GM12801 (cell line): ENCODE measurements around the gene NAT9.

Experiments used
- CTCF ChIP-seq: IDR thresholded peaks from one replicate; pipeline ENCODE4 v1.5.1; 2011; ENCODE audit warnings: control low read depth; ENCODE audit not compliant: insufficient read length; ENCODE audit errors: extremely low read depth

The NAT9 gene

GRCh38 chr17:74746376-74746775 lies 29.8 kb downstream of the NAT9 start:
- TF ChIP-seq CTCF, result no peak

GRCh38 chr17:74745548-74746177 lies 30.5 kb downstream of the NAT9 start:
- TF ChIP-seq CTCF, result no peak

- TF ChIP-seq CTCF, result peak; percentile 88
Measured at GRCh38 chr17:74744714-74745547, 31.2 kb downstream of the NAT9 start.

GRCh38 chr17:74744349-74744713 lies 31.8 kb downstream of the NAT9 start:
- TF ChIP-seq CTCF, result no peak

GRCh38 chr17:74743755-74744154 lies 32.4 kb downstream of the NAT9 start:
- TF ChIP-seq CTCF, result no peak

GRCh38 chr17:74742978-74743545 lies 33.1 kb downstream of the NAT9 start:
- TF ChIP-seq CTCF, result no peak

GRCh38 chr17:74742153-74742515 lies 34.0 kb downstream of the NAT9 start:
- no peak for TF ChIP-seq CTCF
